ENCODE data around the gene ZNF516.

ZNF516 gene

DNA sequence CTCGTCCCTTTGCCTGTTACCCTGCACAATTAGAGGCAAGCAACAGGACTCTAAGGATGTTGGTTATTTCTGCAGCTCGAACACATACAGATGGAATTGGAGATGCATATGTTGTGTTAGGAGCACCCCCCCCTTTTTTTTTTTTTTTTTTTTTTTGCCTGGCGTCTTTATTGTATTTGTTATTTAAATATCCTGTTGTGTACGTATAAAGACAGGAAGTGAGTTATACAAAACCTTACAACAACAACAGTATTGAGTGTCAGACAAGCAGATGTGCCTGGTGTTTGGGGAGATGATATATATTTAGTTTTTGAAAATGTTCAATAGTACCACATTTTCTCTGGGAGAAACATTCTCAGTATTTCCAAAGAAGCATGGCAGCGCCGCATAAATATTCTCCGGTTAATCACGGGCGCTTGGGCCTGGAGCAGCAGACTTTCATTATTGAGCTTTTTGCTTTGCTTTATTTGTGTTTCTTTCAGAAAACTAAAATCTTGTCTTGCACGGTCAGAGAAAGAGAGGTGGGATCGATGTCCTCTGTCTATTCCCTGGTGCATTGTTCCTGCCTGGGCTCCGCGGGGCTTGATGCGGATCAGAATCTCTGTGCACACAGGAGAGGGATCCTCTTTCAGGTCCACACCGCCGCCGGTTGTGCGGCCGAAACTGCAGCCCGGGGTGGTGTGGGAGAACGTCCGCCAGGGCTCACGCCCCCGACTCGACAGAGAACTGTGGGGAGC, 23.2 kb upstream of the ZNF516 start:
- peak in 32 of 42 donors; percentile 18 to 67 (median 33) for DNase-seq
- intact Hi-C loops (cut with DNase I), result no loop called here

GRCh38 chr18:76515576-76515975, 20.5 kb upstream of the ZNF516 start:
- intact Hi-C loops (cut with DNase I), result no loop called here
- DNase-seq, result no peak

DNA sequence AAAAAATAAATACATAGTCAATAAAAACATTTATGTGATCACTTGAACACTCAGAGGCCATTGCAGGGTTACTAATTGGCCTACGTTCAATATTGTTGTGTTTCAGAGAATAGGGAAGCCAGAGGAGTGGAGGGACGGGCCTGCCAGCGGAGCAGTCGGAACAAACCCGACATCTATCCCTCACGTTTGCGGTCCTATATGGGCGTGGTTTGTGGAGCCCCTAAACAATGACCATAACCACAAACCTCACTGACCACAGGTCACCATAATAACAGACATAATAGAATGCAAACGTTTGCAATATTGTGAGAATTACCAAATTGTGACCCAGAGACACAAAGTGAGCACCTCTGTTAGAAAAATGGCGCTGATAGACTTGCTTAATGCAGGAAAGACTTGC, 19.5 kb upstream of the ZNF516 start:
- DNase-seq, result no peak
- intact Hi-C loops (cut with DNase I), result no loop called here

DNA sequence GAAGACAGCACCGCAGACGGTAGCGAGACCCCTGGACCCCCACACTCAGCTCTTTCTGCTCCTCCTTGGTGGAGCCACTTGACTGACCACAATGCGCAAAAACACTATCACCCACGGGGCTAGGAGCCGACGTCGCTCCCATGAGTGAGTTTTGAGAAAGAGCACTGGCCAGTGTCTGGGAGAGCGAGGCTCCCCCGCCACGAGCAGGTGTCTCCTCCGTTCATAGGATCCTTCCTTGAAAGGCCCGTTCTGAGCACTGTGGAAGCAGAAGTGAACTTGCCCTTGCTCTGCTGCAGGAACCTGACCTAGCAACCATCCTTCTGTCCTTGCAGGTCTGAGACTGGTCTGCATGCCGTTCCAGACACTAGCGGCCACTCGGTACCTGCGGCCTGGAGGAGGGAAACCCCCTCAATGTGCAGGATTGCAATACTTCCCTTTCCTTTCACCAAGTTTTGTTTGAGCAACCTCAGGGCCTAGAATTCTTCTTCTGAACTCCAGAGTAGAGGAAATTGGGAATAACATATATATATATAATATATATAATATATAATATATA, 12.9 kb upstream of the ZNF516 start:
- DNase-seq, result no peak
- intact Hi-C loops (cut with DNase I), result no loop called here

DNA sequence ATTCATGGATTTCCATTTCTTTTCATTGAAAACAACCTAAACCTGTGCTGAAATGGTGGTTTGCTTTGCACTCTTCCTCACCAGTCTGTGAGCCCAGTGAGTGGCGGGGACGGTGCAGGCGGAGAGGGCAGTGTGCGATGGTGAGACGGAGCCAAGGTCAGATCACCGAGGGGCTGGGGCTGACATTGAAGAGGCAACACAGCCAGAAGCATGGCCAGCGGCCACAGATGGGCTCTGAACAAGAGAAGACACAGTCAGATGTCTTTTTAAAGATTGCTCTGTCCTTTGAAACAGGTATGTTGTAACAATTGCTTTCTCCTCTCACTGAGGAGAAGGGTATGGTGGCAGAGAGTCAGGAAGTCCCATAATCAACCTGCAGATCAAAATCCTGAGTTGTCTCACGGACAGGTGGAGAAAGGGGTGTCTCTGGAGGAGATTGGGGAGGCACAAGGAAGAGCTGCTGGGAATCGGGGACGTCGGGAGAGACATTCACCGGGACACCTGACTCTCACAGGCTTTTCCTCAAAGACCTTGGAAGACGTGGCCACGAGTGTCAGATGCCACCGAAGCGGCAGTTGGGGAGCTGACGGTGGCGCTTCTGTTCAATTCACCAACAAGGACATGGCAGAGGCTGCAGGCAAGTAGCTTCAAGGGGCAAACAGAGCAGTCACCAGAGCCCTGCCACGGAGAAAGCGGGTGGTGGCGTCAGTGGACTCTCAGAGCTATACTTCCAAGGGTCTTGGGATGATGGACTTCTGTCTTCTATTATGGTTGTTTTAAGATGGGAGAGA, 12.1 kb upstream of the ZNF516 start:
- intact Hi-C loops (cut with DNase I), result no loop called here
- DNase-seq, result no peak

- DNase-seq, result no peak
- intact Hi-C loops (cut with DNase I), result no loop called here
Observed at GRCh38 chr18:76506395-76506794, 11.4 kb upstream of the ZNF516 start.

DNA sequence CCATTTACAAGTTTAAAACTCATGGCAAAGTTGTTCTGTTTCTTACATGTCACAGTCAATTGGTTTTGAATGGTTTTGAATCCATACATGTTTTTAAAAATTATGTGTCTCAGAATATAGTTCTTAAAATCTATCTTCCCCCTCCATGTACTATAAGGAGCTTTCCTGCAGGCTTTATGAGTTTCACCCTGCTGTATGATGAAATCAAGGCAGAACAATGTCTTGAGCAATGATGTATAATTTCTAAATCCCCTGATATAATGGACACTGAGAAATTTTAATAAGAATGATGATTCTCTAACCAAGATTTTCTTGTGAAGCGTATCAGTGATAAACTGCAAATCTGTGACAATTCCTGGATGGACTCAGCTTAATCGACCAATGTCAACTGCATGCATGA, 10.6 kb upstream of the ZNF516 start:
- intact Hi-C loops (cut with DNase I), result no loop called here
- DNase-seq, result no peak

DNA sequence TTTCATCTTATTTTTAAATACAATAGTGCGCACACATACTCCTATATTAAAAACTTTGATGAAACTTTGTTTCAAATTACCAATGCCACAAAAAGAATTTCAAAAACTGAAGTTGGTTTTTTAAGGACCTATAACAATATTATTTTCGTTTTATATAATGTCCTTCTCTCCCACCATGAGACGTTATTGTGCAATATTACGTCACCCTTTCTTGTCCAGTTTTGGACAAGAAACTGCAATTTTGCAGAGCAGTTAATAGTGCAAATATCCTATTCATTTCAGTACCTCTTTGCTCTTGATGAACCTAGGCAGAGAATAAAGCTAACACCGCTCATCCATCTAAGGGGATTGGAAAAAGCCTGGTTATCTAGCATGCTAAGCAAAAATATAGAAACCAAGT, 9.7 kb upstream of the ZNF516 start:
- DNase-seq, result no peak
- intact Hi-C loops (cut with DNase I), result no loop called here

DNA sequence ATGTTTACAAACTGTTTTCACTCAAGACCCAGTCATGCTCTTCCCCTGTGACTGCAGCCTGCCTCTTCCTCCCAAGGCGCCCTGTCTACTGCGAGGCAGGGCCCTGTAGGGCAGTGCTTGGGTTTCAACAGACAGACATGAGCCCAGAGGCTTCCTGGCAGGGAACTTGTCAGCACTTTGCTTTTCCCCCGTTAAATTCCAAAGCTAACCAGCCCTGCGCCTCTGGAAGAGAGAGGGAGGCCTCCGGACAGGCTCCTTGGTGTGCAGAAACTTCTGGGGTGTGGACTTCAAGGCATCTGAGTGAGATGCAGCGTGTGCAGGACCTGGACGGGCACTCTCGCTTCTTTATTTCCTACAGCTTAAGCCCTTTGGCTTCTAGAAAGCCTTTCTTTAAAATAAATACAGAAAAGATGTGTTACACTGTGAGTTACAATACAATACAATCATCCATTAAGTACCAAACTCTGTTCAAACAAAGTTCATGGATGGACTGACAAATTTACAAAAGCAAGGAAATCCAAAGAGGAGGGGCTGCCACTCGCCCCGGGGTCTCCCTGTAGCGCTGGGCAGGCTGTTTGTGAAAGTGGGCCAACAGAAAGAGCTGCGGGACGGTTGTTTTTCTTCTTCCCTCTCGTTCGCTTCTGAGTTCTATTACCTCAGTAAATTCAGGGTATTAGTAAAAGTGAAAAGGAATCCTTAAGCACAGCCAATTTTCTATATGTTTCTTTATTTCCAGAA, 8.8 kb upstream of the ZNF516 start:
- DNase-seq, result peak in 3 of 42 donors; percentile 21 to 34 (median 24)
- intact Hi-C loops (cut with DNase I), result no loop called here

DNA sequence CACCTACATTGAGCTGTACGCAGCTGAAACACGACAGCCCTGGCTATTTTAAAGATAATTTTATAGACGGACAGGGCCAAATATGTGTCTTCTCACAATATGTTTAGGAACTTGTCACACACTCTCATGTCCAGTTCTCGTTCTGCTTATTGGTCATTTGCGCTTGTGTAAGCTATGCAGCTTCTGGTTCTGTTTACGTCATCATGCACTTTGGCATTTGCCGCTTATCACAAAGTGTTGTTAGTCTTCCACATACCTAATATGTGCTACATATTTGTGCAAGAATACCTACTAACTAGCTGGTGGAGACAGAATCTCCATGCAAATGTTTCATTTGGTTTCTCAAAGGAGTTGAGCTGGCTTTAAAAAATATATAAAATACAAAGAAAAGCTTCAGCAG, 7.5 kb upstream of the ZNF516 start:
- intact Hi-C loops (cut with DNase I), result no loop called here
- no peak for DNase-seq

- no peak for DNase-seq
- intact Hi-C loops (cut with DNase I), result no loop called here
Observed at GRCh38 chr18:76499637-76500340, 4.7 kb upstream of the ZNF516 start.

- no peak for DNase-seq
- intact Hi-C loops (cut with DNase I), result no loop called here
Observed at GRCh38 chr18:76499021-76499420, 4.0 kb upstream of the ZNF516 start.

DNA sequence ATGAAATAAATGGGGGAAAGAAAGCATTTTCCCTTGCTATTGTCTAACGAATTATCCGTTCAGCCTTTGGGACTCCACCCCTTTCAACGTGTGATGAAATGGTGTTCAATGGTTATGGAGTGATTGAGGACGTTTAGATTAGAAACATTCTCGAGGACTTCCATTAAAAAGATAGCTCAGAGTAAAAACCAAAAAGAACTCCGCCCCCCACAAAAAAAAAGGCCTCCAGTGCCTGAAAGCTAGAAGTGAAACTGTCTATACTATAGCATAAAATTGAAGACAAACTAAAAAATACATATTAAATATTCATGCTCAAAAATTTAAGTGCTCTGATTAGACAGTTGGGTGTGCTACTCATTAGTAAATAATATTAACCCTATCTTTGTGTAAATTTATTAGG, 3.0 kb upstream of the ZNF516 start:
- intact Hi-C loops (cut with DNase I), result no loop called here
- no peak for DNase-seq

DNA sequence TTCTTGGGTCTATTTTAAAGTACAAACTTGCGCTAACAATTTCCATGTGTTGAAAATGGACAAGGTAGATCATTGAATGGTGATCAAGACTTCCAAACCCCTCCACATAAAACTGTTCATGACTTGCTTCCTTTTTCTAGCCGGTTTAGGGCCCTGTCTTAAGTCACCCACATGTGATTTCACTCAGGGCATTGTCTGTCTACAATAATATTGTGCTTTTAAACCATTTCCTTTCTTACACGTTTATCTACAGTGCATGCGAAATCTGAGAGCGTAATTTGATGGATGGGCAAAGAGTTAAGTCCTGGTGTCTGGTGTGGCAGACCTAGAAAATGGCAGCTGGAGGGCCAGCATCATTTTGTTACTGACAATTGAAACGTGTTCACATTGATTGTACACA, 2.0 kb upstream of the ZNF516 start:
- intact Hi-C loops (cut with DNase I), result no loop called here
- no peak for DNase-seq

DNA sequence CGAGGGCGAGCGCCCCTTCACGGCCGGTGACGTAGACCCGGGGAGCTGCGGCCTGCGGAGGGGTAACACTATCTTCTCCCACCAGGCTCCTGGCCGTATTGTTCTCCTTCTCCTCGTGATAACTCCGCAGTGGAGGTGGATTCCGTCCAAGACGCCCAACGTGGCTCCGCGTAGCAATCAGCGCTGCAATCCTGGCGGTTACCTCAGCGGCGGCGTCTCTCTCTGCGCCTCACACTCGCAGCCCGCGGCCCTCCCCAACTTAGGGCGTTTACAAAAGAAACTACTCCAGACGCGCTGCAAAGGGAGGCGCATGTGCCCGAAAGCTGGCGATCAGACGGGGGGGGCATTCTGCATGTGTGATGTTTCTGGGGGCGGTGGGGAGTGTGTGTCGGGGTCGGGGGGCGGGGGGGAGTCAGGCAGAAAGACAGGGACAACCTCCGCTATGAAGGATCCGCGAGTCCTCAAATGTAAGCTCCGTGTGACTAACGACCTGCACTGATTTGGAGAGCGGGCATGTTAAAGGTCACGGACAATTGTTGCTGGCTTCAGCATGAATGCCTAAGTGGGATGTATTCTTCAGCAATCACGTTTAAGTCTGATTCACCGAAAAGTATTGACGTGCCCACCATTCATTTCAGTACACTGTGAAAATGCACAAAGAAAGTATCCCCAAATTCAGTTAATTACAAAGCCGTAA, 1.3 kb upstream of the ZNF516 start:
- intact Hi-C loops (cut with DNase I), result no loop called here
- DNase-seq, result peak in 26 of 42 donors; percentile 13 to 66 (median 38)

- DNase-seq, result peak in 19 of 42 donors; percentile 11 to 70 (median 43)
- intact Hi-C loops (cut with DNase I), result no loop called here
Observed at GRCh38 chr18:76495435-76496193, 572 bp upstream of the ZNF516 start.

- peak in 33 of 42 donors; percentile 29 to 75 (median 51) for DNase-seq
- intact Hi-C loops (cut with DNase I), result no loop called here
Observed at GRCh38 chr18:76494231-76495005, 624 bp downstream of the ZNF516 start.

Measured in head of caudate nucleus (tissue), 42 donors.